NCI-H2227 (cell line): ENCODE data around the gene L3MBTL4.
"Not testable (repeated sequence)": the region's sequence is repeated elsewhere in the genome, so short reads cannot be mapped to it uniquely, and the experiment has no call there.

Experiments
- DNase-seq: peaks from one replicate; lab custom pipeline; 2025; ENCODE audit not compliant: unreplicated experiment; lab: John Stamatoyannopoulos, UW

L3MBTL4 gene

DNA sequence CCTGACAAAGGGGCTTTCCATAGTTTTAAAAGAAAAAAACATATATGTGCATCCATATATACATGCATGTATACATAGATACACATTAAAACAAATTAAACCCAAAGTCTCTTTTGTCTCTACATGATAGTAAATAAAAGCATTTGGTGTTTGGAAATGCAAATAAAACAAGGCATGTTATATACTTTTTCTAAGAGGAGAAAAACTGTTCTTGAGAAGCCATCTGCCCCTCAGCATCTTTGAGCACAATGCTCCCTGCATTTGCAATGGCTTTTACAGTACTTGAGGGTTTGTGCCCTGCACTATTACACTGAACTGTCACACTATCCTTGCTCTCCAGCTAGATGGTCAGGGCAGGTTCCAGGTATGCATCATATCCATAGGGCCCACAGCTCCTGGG lies 210.2 kb downstream of the L3MBTL4 start:
- DNase-seq: no peak

DNA sequence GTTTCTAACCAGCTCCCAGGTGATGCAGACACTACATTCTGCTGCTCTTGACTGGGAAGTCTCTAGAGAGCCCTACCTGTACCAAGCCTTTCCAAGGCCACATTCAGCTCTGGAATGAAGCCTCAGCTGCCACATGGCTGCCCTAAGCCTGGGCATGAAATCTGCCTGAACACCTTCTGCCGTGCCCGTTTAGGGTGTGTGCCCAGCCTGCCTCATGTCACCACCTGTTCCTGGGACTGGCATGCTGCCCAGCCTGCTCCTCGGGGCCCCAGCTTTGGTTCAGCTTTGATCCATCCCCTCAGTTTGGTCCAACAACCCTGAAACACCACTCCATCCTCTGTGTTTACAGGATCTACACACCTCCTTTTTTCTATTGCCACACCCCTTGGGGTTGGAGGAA lies 210.9 kb downstream of the L3MBTL4 start:
- DNase-seq: no peak

DNA sequence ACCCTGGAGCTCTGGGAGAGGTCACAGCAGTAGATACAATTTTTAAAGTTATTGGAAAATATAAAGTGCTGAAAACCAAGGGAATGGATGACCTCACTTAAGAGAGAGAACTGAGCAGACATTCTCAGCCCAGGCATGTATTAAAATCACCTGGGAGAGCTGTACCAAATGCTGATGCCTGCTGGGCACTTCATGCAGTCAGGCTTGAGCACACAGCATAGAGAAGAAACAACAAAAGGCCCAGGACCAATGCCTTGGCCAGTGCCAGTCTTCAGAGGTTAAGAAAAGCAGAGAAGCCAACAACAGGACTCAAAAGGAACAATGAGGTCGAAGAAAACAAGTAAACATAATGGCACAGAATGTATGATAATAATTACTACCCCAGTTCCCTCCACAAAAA lies 211.8 kb downstream of the L3MBTL4 start:
- no peak for DNase-seq

DNA sequence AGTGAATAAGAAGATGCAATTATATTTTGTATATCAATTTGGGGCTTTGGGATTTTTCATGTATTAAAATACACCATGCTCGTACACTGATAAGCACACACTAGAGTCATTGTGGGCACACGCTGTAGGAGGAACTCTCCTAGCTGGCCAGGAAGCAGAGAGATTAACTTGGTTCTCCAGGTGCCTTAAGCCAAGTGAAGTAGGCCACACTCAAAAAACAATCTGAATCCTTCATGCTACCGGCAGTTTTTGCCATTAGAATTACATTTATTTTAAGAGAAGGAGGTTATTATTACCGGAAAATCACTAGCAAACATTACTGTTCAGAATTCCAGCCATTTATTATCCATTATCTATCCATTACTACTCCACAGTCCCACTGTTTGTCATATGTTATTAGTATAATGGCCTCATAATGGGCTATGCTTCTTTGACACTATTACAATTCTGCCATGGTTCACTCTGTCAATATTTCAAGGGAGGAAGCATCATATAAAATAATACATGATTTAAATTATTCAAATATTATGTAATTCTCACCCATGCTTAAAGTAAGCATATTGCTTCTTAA lies 214.4 kb downstream of the L3MBTL4 start:
- DNase-seq: no peak

DNA sequence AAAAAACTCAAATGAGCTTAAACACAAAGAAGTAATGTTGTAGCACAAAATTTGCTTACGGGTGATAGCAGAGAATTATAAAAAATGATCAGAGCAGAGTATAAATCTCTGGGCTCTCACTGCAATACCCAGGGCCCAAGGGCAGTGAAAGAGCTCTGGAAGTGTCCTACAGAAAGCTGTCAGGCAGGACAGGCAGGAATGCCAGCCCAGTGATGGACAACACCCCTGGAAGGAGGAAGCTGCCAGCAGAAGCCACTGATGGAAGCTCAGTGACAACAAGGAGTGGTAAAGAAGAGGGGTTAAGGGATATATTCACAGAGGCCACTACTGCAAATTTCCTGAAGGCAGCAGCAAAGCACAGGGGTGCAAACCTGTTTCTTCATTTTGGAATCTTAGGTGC lies 214.9 kb downstream of the L3MBTL4 start:
- DNase-seq: no peak

DNA sequence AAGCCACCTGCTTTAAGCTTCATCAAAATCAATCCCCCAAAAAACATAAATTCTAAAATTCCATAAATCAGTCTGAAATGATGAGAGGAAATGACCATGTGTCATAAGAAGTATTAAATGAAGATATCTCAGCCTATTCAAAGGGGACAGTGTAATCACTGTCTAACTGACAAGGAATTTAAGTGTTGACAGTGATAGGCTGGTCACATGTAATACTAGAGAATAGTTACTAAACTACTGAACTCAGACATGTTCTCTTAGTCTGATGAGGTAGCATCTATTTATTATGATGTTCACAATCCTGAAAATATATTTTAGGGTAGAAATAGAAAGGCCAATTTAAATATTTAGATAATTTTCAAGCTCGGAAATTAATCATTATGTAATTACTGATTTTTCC lies 216.1 kb downstream of the L3MBTL4 start:
- no peak for DNase-seq

DNA sequence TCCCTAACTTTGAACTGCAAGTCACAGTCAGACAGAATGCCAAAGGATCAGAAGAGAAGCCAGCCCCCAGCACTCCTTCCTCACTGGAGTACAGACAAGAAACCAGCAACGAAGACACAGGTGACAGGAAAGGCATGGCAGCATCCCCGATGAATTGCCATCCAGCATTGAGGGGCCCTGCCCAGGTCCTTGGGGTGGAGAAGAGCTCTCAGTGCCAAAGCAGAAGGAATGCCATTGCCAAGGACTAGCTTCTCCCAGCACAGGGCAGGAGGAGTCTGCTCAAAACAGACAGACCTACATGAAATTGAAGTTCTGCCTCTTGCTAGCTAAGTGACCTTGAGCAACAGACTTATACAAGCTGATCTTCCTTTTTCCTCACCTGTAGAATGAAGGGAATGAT lies 220.1 kb downstream of the L3MBTL4 start:
- DNase-seq: no peak

DNA sequence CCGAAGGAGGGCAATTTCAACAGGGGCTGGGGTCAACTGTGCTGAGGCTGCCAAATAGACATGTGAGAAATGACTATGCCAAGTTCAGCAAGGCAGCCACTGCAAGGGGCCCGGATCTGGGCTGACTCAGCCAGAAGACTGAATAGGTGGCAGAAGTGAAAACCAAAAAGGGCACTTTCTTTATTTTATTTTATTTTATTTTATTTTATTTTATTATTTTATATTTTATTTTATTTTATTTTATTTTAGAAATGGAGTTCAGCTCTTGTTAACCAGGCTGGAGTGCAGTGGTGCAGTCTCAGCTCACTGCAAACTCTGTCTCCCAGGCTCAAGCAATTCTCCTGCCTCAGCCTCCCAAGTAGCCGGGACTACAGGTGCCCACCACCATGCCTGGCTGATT lies 228.9 kb downstream of the L3MBTL4 start:
- DNase-seq: not testable (repeated sequence)

DNA sequence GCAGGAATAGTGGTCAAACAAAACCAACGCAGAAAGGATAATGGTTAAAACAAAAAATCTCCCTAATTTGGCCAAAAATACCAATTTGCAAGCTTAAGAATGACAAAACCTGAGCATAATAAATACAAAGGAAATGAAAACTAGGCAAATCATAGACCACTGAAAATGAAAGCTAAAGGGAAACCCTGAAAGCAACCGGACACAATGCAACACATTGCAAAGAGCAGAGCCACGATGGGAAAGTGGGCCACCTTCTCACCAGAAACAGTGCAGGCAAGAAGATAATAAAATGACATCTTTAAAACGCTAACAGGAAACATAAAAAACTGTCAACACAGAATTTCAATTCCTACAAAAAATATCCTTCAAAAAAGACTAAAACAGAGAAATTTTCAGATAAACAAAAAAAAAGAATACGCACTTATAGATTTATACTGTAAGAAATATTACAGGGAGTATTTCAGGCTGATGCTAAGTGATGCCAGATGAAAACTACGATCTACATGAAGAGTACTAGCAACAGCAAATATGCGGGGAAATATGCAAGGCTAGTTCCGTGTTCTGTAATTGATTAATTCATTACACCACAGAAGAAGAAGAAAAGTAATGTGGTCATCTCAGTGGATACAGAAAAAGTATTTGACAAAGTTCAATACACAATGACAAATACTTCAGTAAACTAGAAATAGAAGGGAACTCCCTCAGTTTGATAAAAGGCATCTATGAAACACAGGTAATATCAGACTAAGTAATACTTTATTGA lies 239.5 kb downstream of the L3MBTL4 start:
- DNase-seq: no peak

DNA sequence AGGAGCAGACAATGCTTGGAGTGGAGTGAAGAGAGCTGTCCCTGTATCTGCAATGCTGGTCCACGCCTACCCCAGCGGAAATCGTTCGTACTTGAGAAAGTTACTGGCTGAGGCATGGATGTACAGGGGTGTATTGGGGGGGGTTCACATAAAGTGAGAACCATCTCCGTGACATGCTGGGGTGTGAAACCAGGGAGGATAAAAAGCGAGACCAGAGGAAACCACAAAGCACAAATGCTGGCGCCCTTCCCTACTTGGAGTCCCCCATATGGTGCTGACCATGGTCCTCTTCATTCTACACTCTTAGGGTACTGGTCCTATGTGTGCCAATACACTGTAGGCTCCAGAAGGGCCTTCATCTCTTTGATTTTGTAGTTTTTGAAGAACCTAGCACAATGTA lies 244.1 kb downstream of the L3MBTL4 start:
- DNase-seq: no peak

DNA sequence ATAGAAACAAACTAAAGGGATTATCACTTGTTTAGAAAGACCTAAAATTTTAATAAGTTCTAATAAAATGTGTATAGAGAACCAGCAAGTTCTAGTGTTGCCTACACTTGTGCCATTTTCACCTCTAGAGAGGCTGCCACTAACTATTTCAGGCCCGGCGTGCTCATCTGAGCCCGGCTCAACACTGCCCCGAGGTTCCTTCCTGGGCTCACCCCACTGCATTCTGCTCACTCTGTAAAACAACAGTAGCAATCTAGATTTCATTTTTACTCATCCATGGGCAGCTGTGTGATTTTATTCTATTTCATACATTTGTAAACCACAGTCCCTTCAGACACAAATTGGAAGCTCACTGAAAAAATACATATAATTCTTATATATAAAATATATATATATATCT lies 253.2 kb downstream of the L3MBTL4 start:
- no peak for DNase-seq

DNA sequence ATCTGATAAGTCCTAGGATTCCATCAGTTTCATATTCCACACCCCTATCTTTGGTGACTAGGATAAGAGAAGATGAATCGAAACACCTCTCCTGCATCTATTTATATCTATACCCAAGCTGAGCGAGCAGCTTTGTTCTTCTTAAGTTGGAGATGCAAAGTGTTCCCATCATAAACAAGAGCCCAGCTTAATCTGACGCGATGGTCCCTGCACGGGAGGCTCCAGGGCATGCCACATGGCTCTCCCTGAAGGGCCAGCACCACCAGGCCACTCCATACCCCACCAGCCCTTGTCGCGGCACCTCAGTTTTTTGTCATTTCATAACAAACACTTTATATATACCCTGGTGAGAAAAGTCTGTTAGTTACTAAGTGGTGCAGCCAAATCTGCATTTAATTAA lies 255.3 kb downstream of the L3MBTL4 start:
- DNase-seq: no peak

DNA sequence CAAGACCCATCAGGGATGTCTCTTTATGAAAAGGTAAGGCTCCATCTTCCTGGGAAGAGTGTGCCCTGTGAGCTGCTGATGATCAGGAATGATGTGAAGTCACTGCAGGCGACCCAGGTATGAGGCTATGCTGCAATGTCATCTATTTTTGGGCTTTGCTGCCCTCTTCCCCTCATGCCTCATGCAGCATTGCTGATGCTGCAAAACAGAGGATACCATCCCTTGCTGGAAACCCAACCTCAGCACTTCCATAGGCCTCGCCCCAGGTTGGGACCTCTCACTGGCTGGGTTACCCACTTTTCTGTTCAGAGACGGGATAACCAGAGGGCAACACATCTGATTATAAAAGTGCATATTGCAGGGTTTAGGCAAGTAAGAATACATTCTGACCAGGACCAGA lies 255.8 kb downstream of the L3MBTL4 start:
- no peak for DNase-seq

DNA sequence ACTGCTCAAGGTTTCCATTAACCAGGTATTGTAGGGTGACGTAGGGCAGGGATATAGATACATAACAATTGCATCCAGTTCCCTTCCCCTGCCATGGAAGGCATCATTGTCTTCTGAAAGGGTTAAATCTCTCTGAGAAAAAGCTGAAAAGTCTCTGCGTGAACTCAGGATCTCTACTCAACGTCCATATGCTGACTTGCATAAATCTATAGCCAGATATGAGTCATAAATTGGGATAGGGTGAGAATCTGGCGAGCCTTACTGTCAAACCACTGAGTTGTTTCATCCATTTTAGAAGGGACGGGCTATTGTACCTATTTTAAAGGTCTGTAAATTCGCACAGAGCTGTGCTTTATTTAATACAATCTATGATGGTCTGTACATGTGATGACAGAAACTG lies 258.3 kb downstream of the L3MBTL4 start:
- DNase-seq: no peak

DNA sequence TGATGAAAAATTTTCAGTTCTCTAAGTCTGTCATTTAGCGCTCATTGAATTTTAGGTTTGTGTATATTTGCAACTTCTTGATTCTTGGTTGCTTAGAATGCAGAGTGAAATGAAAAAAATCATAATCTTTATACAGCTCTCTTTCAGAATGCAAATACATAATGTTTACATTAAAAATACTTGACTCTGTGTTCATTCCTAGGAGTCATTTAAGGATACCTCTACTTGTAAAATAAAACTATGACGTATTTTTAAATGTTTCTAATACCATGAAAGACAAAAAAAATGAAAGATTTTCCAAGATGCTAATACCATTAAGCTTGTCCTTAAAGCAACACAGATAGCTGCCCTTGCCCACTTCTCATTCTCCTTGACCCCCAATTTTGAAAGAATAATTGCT lies 259.0 kb downstream of the L3MBTL4 start:
- no peak for DNase-seq

DNA sequence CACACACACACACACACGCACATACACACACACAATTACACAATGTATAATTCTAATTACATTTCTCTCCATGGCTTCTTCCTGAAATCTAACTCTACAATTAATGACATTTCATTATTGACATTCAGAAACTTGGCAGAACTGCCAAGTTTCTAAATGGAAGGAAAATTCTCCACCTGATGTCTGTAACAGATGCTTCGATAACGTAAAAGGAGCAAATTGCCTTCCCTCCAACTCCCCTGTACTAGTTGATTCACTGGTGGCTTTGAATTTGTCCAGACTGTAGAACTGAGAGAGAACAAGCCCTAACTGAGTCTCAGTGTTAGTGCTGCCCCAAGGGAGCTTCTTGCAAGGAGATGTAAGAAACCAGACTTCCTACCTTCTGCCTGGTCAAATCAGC lies 264.3 kb downstream of the L3MBTL4 start:
- DNase-seq: no peak

DNA sequence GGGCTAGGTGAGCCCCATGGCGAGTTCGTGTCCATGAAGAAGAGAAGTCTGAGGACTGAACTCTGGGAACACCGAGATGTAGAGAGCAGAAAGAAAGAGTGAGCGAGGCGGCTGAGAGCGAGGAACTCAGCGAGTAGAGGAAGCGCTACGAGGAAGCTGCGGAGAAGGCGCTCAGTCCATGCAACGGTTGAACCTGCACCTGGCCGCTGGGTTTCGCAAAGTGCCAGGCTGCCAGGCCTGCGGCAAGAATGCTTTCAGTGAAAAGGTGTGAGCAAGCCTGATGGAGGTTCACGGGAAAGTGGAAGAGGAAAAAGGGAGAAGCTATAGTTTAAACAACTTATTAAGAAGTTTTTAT lies 268.4 kb downstream of the L3MBTL4 start:
- DNase-seq: no peak

DNA sequence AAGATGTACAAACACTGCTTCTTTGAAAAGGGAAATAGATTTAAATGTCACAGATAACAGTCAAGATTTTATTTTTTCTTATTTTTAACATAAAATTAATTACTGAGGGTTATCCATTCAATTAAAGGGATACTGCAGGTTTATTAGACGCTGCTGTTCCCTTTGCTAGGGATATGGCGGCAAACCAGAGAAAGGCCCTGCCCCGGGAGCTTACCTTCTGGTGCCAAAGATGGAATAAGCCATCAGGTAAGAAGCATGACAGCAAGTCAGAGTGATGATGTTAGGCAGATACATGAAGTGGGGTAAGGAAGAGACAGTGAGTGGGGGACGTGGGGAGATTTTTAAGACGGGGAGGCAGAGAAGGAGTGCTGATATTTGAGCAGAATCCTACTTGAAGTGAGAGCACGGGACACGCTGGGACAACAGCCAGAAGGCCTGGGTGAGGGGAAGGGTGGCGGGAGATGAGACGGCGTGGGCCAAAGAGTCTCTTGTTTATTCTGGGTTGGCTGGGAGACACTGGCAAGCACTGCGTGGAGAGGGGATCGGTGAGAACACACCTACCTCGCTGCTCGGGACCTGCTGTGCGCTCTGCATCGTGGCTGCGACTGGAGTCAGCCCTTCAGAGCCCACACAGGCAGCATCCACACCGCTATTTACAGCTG lies 268.9 kb downstream of the L3MBTL4 start:
- DNase-seq: no peak

DNA sequence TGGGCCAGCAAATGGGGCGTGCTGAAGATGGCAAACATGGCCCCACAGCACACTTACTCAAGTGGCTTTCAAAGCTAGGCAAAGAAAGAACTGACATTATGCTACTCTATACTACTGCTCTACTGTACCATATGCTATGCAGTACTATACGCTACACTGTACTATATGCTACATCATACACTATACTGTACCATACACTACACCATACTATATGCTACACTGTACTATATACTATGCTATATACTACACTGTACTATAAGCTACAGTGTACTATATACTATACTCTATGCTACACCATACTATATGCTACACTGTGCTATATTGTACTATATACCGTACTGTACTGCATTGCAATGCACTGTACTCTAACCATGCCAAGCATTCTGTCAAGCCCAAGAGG lies 275.7 kb downstream of the L3MBTL4 start:
- DNase-seq: no peak

DNA sequence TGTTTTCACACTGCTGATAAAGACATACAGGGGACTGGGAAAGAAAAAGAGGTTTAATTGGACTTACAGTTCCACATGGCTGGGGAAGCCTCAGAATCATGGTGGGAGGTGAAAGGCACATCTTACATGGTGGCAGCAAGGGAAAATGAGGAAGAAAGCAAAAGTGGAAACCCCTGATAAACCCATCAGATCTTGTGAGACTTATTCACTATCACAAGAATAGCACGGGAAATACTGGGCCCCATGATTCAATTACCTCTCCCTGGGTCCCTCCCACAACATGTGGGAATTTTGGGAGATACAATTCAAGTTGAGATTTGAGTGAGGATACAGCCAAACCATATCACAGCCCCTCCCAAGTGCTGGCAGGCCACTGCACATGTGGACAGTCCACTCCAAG lies 278.8 kb downstream of the L3MBTL4 start:
- DNase-seq: not testable (repeated sequence)

DNA sequence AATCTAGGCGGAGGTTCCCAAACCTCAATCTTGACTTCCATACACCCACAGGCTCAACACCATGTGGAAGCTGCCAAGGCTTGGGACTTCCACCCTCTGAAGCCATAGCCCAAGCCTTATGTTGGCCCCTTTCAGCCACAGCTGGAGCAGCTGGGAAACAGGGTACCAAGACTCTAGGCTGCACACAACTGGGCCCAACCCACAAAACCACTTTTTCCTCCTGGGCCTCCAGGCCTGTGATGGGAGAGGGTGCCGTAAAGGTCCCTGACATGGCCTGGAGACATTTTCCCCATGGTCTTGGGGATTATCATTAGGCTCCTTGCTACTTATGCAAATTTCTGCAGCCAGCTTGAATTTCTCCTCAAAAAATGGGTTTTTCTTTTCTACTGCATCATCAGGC lies 279.7 kb downstream of the L3MBTL4 start:
- DNase-seq: not testable (repeated sequence)

DNA sequence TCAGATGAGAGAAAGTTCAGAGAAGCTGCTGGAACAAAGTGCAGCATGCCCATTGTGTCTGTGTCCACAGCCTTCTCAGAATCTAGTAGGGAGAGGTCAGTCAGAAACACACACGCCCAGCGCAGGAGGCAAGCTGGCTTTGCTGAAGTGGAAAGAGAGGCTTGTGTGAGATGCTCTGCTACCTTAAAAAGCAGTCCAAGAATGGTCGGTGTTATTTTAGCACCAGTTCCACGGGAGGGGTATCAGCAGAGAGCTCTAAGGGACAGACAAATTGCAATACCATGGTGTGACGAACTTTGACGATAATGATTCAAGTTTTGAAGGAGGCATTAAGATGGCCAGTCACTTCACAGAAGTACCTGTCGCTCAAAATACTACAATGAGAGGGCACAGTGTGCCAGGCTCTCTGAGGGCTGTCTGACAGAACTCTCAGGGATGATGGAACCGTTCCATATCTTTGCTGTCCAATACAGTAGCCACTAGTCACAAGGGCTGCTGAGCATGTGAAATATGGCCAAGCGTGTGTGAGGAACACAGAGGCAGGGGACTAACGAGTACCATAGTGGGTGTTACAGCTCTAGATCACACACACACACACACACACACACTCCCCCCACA lies 281.9 kb downstream of the L3MBTL4 start:
- no peak for DNase-seq
